HCT116 (cell line): Measurements from ENCODE around the gene RBM20. TPM values are rescaled to one million over a fixed set of nuclear protein-coding genes. Genes with fewer than 3 reads are reported as not detected.

Source experiments
- ATAC-seq: fragments of 200-7000 bp; cut with Tn5 transposase; 2 replicates; pipeline ENCODE4 v1.9.1; 2020; ENCODE audit warnings: mild to moderate bottlenecking, moderate library complexity
- BruUV-seq: library from RNA; stranded (reverse); fragments of 400-500 nt; replicated peaks from 2 replicates; lab custom pipeline; 2021; lab: Mats Ljungman, UMichigan
- CTCF ChIA-PET: fragments of 300-600 bp; sonication (Branson Sonifier 250); formaldehyde crosslinking; loops from one replicate; lab custom pipeline; 2021; ENCODE audit warnings: antibody characterized with exemption; lab: Charles Lee
- POLR2A ChIA-PET: fragments of 300-600, 350-600 bp; sonication (Branson Sonifier 250); formaldehyde crosslinking; loops from one replicate; lab custom pipeline; 2021; ENCODE audit warnings: antibody characterized with exemption; lab: Charles Lee
- RAD21 ChIA-PET, 2 experiments: fragments of 300-600 bp; sonication (Branson Sonifier 250); formaldehyde crosslinking; loops; one replicate each; lab custom pipeline; 2023; ENCODE audit warnings: low total read pairs in 2 of 2; ENCODE audit not compliant: uncharacterized antibody in 2 of 2, unreplicated experiment in 2 of 2, low non-redundant PET in 1 of 2; lab: Charles Lee
- DNase-seq: peaks from one replicate; pipeline ENCODE4 v3.0.0-alpha.2; 2010; ENCODE audit warnings: low read depth, low spot score
- H2AFZ ChIP-seq: fragments of 200-600 bp; shearing (Covaris generic), sonication (generic); 2 replicates; pipeline ENCODE4 v1.6.1; 2017; ENCODE audit warnings: low read depth, mixed run types, mixed read lengths, antibody characterized with exemption, low read length; ENCODE audit not compliant: poor library complexity, severe bottlenecking
- H3K27ac ChIP-seq: 2 replicates; pipeline ENCODE4 v1.5.1; 2012; ENCODE audit warnings: low read depth, low read length
- H3K27me3 ChIP-seq: fragments of 200-600 bp; sonication (generic); 2 replicates; pipeline ENCODE4 v1.6.1; 2016; ENCODE audit warnings: mixed run types, low read length, mixed read lengths; ENCODE audit not compliant: insufficient read depth
- H3K36me3 ChIP-seq, 2 experiments: fragments of 200-500 bp in 1 of 2; fragments of 200-600 bp in 1 of 2; sonication (Bioruptor generic) in 1 of 2; sonication (generic) in 1 of 2; 2 replicates each; pipeline versions ENCODE4 v1.5.1 to v1.6.1; 2014 to 2016; ENCODE audit warnings: low read length in 2 of 2, inconsistent platforms in 1 of 2, mixed read lengths in 1 of 2, mixed run types in 1 of 2; ENCODE audit not compliant: insufficient read depth in 2 of 2, control insufficient read depth in 1 of 2
- H3K4me1 ChIP-seq, 2 experiments: fragments of 200-600 bp in 1 of 2; sonication (generic) in 1 of 2; 2 replicates each; pipeline versions ENCODE4 v1.5.1 to v1.6.1; 2012 to 2017; ENCODE audit warnings: low read length in 2 of 2, inconsistent platforms in 1 of 2, mild to moderate bottlenecking in 1 of 2, mixed read lengths in 1 of 2, mixed run types in 1 of 2, moderate library complexity in 1 of 2; ENCODE audit not compliant: insufficient read depth in 2 of 2, control insufficient read depth in 1 of 2
- H3K4me2 ChIP-seq: fragments of 200-600 bp; sonication (generic); 2 replicates; pipeline ENCODE4 v1.6.1; 2017; ENCODE audit warnings: mixed run types, low read length, mixed read lengths
- H3K4me3 ChIP-seq, 2 experiments: fragments of 200-600 bp in 1 of 2; sonication (generic) in 1 of 2; replicated peaks in 1 of 2; 2 replicates each; pipeline ENCODE4 v1.5.1; 2011 to 2016; ENCODE audit warnings: low read length in 2 of 2, control low read depth in 1 of 2, low read depth in 1 of 2, mild to moderate bottlenecking in 1 of 2, mixed read lengths in 1 of 2, mixed run types in 1 of 2
- H3K79me2 ChIP-seq: fragments of 200-600 bp; sonication (generic); 2 replicates; pipeline ENCODE4 v1.6.1; 2017; ENCODE audit warnings: mild to moderate bottlenecking, mixed run types, low read length, moderate library complexity, mixed read lengths; ENCODE audit not compliant: insufficient read depth
- H3K9ac ChIP-seq: fragments of 200-600 bp; sonication (generic); 2 replicates; pipeline ENCODE4 v1.6.1; 2016; ENCODE audit warnings: low read length, mixed read lengths
- H3K9me2 ChIP-seq: fragments of 200-600 bp; sonication (generic), shearing (Covaris generic); 2 replicates; pipeline ENCODE4 v1.6.1; 2017; ENCODE audit warnings: mixed run types, mild to moderate bottlenecking, moderate library complexity; ENCODE audit not compliant: insufficient read depth
- H3K9me3 ChIP-seq, 2 experiments: fragments of 200-500 bp in 1 of 2; fragments of 200-600 bp in 1 of 2; sonication (Bioruptor generic) in 1 of 2; sonication (generic) in 1 of 2; 2 replicates each; pipeline ENCODE4 v1.6.1; 2014 to 2017; ENCODE audit warnings: low read length in 2 of 2, mixed read lengths in 2 of 2, inconsistent platforms in 1 of 2, low read depth in 1 of 2, mild to moderate bottlenecking in 1 of 2, mixed run types in 1 of 2, moderate library complexity in 1 of 2; ENCODE audit not compliant: control insufficient read depth in 1 of 2, insufficient read depth in 1 of 2
- H4K20me1 ChIP-seq: fragments of 200-600 bp; sonication (generic), shearing (Covaris generic); 2 replicates; pipeline ENCODE4 v1.6.1; 2017; ENCODE audit warnings: mixed run types, mild to moderate bottlenecking, moderate library complexity; ENCODE audit not compliant: insufficient read depth
- EGR1 ChIP-seq: IDR thresholded peaks from 2 replicates; pipeline ENCODE4 v1.6.1; 2012; ENCODE audit warnings: low read depth
- EZH2 ChIP-seq: fragments of 200-600 bp; sonication (generic); IDR thresholded peaks from 2 replicates; pipeline ENCODE4 v1.6.1; 2017; ENCODE audit warnings: antibody characterized with exemption, mixed run types
- MAX ChIP-seq: IDR thresholded peaks from 2 replicates; pipeline ENCODE4 v1.6.1; 2012
- RAD21 ChIP-seq: IDR thresholded peaks from 2 replicates; pipeline ENCODE4 v1.6.1; 2012; ENCODE audit warnings: low read depth, mild to moderate bottlenecking
- SRF ChIP-seq: IDR thresholded peaks from 2 replicates; pipeline ENCODE4 v1.6.1; 2012; ENCODE audit warnings: low read depth
- intact Hi-C: fragments of 100-400 bp; cut with micrococcal nuclease; formaldehyde crosslinking; loops from 2 replicates; pipeline ENCODE4 v1.10.0; 2022
- total RNA-seq: library from RNA; stranded (reverse); gene quantifications from one replicate; pipeline ENCODE4 v1.2.1, GENCODE V29; 2021; ENCODE audit not compliant: unreplicated experiment

Gene RBM20
- total RNA-seq, 1 experiment from 2014 or later: 2.0 TPM

DNA sequence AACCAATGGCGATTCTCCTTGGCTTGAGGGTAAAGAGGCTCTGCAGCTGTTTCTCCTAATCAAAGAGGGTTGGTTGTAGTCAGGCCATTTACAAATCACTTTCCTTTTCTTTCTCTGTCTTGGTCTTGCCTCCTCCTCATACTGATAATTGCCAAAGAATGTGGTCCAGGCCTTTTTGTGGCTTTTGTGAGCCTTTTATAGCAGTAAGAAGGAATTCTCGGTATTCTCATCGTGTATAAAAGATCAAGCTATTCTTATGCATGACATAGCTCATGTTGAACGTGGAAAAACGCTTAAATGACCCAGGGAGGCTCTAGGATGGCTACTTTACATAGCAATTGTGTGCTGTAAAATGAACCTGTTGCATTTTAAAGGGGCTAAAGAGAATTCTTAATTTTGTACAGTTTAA, 62.6 kb downstream of the RBM20 start:
- ChIA-PET CTCF (interaction anchor here (1.3 to 1.6 kb wide), 3 partner anchors 24 to 39 kb away, joined by 3 to 6 read pairs (median 6); no protein-coding TSS in a partner anchor), RAD21 (no interaction called here), POLR2A (interaction anchor here (0.9 kb wide), 1 partner anchor 13 kb away, joined by 3 read pairs; no protein-coding TSS in a partner anchor)
- Histone ChIP-seq H3K4me1 (peaks cover 13 to 14% of the 10 kb centered on the region in 2 experiments), H3K27ac (no peak overlapping the region), H3K9ac (no peak overlapping the region), H3K79me2 (no peaks in the 10 kb centered on the region), H3K4me3 (peak overlapping the region in 1 of 2 experiments; percentile 24; a peak in 2 of 4 replicates), H3K9me3 (no peaks in the 10 kb centered on the region), H3K36me3 (no peaks in the 10 kb centered on the region), H3K4me2 (peak overlapping the region; percentile 55), H3K27me3 (no peaks in the 10 kb centered on the region), H3K9me2 (no peaks in the 10 kb centered on the region), H4K20me1 (no peaks in the 10 kb centered on the region), H2AFZ (no peak overlapping the region)
- BruUV-seq: no TSS peak
- ATAC-seq (peak; percentile 79), DNase-seq (peak; percentile 16)
- intact Hi-C loops: no loop called here
- TF ChIP-seq RAD21: no peak
- TF ChIP-seq EGR1: no peak
- TF ChIP-seq EZH2: no peak

GRCh38 chr10:110708776-110709443, 64.8 kb downstream of the RBM20 start:
- no peak for DNase-seq
- no peak overlapping the region for H3K4me2 ChIP-seq
- TF ChIP-seq MAX (no peak), SRF (no peak)
- TF ChIP-seq, all 23 proteins: peak for 0
- Histone ChIP-seq H3K36me3 (no peaks in the 10 kb centered on the region), H2AFZ (no peak overlapping the region), H4K20me1 (no peaks in the 10 kb centered on the region), H3K9me2 (no peaks in the 10 kb centered on the region), H3K27me3 (no peaks in the 10 kb centered on the region), H3K4me1 (peaks cover 13 to 14% of the 10 kb centered on the region in 2 experiments), H3K79me2 (no peaks in the 10 kb centered on the region), H3K9ac (no peak overlapping the region), H3K9me3 (no peaks in the 10 kb centered on the region), H3K4me3 (no peak overlapping the region), H3K27ac (no peak overlapping the region)
- ATAC-seq: no peak
- ChIA-PET RAD21 (no interaction called here), POLR2A (no interaction called here), CTCF (no interaction called here)
- BruUV-seq: no TSS peak
- intact Hi-C loops: no loop called here
